Fibroblast of the aortic adventitia (primary cell): ENCODE measurements around the gene ZP2. TPM values are rescaled to one million over a fixed set of nuclear protein-coding genes. Genes with fewer than 3 reads are reported as not detected.

Experiments
- DNase-seq: peaks from one replicate; pipeline ENCODE4 v3.0.0-alpha.2; 2010; ENCODE audit warnings: low read depth
- H3K4me3 ChIP-seq: 2 replicates; pipeline ENCODE4 v1.5.1; 2011; ENCODE audit warnings: low read depth, mild to moderate bottlenecking, control low read depth, low read length, moderate library complexity
- total RNA-seq: library from RNA; depleted of rRNA; stranded (reverse); fragments of >200 nt; gene quantifications from 2 replicates; pipeline ENCODE4 v1.2.3, GENCODE V29; 2012; ENCODE audit warnings: low replicate concordance
- TF ChIP-seq, protein P1 (sequence below): IDR thresholded peaks from 2 replicates; pipeline ENCODE4 v1.5.1; 2011; ENCODE audit warnings: mild to moderate bottlenecking, low read length, control low read depth, inconsistent platforms; ENCODE audit not compliant: insufficient read depth

ZP2 gene
- total RNA-seq, 1 donor: not detected

DNA sequence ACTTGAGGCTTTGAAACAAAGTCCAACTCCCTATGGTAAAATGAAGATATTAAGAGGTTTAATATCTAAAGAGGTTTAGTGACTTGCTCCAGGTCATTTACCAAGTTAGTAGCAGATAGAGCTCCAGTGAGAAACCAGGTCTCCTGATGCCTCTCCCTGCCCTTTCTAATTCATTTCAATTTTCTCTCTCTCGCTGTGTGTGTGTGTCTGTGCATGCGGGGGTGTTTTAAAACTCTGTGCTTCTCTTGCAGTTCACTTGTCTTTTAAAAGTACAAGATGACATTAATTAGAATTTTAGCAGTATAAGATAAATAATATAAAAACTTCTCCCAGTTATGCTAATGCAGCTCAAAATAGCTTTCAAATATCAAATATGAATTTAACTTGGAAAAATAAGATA, 8.2 kb upstream of the ZP2 start:
- H3K4me3 ChIP-seq: no peak overlapping the region
- DNase-seq: no peak
- TF ChIP-seq, protein P1, sequence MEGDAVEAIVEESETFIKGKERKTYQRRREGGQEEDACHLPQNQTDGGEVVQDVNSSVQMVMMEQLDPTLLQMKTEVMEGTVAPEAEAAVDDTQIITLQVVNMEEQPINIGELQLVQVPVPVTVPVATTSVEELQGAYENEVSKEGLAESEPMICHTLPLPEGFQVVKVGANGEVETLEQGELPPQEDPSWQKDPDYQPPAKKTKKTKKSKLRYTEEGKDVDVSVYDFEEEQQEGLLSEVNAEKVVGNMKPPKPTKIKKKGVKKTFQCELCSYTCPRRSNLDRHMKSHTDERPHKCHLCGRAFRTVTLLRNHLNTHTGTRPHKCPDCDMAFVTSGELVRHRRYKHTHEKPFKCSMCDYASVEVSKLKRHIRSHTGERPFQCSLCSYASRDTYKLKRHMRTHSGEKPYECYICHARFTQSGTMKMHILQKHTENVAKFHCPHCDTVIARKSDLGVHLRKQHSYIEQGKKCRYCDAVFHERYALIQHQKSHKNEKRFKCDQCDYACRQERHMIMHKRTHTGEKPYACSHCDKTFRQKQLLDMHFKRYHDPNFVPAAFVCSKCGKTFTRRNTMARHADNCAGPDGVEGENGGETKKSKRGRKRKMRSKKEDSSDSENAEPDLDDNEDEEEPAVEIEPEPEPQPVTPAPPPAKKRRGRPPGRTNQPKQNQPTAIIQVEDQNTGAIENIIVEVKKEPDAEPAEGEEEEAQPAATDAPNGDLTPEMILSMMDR: no peak

GRCh38 chr16:21218153-21218552, 6.8 kb upstream of the ZP2 start:
- DNase-seq: peak; percentile 17
- H3K4me3 ChIP-seq: no peak overlapping the region
- TF ChIP-seq, protein P1: no peak

GRCh38 chr16:21217121-21217520, 5.7 kb upstream of the ZP2 start:
- DNase-seq: no peak

GRCh38 chr16:21214086-21214485, 2.7 kb upstream of the ZP2 start:
- H3K4me3 ChIP-seq: no peak overlapping the region
- no peak for DNase-seq
- TF ChIP-seq, protein P1: no peak

More at GRCh38 chr16:21217121-21217520, 5.7 kb upstream of the ZP2 start:
- TF ChIP-seq, protein P1: no peak
- no peak overlapping the region for H3K4me3 ChIP-seq

DNA sequence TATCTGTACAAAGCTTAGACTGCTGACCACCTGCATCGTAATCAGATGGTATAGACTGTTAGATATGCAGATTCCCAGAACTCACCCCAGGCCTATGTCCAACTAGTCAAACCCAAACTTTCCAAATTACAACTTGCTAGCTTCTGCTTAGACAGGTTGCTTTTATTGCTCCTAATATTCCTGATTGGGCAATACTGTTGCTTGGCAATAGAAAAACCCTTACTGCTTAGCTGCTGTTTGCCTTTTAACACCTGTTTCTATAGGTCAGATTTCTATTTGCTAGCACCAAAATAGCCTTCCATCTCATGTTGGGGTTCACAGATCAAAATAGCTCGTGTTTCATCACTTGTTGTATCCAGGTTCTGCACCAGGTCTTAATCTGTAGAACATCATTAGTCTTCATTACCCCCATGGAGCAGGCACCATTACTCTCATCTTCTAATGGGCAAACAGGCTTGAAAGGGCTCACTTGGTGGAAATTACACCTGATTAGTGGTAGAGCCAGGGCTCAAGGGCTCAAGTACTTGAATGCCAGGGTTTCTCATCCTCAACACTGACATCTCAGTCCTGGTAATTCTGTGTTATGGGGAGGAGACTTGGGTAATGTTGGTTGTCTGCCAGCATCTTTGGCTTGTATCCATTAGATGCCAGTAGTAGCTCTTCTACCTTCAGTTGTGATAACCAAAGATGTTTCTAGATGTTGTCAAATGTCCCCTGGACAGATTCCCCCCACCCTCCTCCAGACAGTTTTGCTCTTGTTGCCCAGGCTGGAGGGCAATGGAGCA, 2.7 kb downstream of the ZP2 start:
- H3K4me3 ChIP-seq: no peak overlapping the region
- TF ChIP-seq, protein P1: no peak
- no peak for DNase-seq

GRCh38 chr16:21206550-21206949, 4.8 kb downstream of the ZP2 start:
- TF ChIP-seq, protein P1: no peak
- DNase-seq: no peak
- H3K4me3 ChIP-seq: no peak overlapping the region
